ENCODE measurements around the gene ADCY9.
"Not testable (repeated sequence)": the region's sequence is repeated elsewhere in the genome, so short reads cannot be mapped to it uniquely, and the experiment has no call there.

ADCY9 gene

DNA sequence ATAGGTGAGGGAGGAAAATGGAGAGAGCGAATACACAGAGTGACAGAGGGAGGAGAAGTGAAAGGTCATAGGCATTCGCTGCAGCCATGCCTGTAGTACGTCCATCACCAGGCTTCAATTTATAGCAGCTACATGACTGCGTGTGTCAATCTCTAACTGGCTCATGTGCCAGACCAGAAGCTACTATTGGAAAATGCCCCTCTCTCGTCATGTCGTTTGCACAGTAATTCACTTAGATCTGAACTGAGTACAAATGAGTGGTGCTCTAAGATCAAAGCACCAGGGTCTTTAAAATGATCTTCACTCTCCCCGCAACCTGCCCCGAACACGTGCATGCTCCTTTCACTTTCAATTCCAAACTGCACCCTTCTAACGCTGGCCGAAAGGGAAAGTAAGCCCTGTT is 51.3 kb downstream of the ADCY9 start:
- peak; percentile 11 for DNase-seq

DNA sequence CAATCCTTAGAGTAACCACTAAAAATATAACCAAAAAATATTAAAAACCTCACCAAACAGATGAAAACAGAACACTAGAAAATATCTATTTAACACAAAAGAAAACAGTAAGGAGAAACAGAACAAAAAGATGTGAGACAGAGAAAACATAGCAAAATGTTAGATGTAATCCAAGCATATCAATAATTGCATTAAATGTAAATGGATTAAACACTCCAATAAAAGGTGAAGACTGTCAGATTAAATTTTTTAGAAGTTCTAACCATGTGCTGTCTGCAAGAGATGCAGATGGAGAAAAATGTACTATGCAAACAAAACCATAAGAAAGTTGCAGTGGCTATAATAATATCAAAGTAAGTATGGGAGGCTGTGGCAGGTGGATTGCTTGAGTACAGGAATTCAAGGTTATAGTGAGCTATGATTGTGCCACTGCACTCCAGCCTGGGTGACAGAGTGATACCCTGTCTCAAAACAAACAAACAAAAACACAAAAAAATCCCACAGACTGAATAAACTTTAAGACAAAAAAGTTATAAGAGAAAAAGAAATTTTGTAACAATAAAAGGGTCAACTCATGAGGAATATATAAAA is 53.9 kb downstream of the ADCY9 start:
- DNase-seq = no peak

DNA sequence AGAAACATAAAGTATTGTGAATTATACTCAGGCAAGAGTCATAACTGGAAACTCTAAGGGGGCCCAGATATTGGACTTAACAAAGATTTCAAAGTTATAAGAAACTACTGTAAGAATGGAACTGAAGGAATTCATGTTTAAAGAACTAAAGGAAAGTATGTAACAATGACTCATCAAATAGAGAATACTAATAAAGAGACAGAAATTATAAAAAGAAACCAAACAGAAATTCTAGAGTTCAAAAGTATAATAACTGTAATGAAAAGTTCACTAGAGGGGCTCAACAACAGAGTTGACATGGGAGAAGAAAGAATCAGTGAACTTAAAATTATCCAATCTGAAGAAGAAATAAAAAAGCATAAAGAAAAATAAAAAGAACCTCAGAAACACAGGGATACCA is 55.4 kb downstream of the ADCY9 start:
- no peak for DNase-seq

GRCh38 chr16:4060009-4060408 is 56.2 kb downstream of the ADCY9 start:
- DNase-seq = no peak

DNA sequence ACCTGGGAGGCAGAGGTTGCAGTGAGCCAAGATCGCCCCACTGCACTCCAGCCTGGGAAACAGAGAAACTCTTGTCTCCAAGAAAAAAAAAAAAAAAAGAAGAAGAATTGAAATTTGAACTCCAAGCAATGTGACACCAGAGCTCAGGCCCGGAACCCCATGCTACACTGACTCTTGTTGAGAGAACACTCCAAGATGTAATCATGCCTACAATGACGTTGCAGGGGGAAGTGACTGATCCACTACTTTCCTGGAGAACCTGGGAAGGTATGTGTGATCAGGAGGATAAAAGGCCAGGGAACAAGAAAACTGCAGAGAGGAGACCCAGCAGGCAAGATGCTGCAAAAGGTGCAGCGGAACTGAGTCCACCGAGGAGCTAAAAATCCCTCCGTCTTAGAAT is 57.9 kb downstream of the ADCY9 start:
- no peak for DNase-seq

- no peak for DNase-seq
Measured at GRCh38 chr16:4057439-4057877, 58.8 kb downstream of the ADCY9 start.

GRCh38 chr16:4056161-4057105 is 59.8 kb downstream of the ADCY9 start:
- no peak for DNase-seq

GRCh38 chr16:4055748-4056147 is 60.5 kb downstream of the ADCY9 start:
- no peak for DNase-seq

- no peak for DNase-seq
Measured at GRCh38 chr16:4053301-4053845, 62.9 kb downstream of the ADCY9 start.

DNA sequence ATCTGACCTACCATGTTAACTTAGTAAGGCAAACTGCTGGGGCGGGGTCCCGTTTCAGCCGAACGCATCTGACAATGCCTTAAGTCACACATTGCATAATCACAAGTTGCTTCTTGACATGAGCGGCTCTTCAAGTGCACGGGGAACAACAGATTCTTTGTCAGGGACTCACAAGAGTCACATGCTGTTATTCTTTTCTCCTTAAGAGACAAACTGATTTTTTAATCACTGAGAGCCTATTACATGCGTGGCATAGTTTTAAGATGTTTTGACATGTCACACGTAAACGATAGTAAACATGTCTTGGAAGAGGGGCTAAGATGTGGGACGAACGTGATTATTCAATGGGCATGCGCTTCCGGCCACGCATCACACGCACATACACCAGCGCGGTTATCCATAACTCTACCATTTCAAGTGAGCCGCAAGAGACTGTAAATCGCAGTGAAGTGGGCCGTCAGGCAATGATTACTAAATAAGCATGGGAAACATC is 63.4 kb downstream of the ADCY9 start:
- DNase-seq = no peak

DNA sequence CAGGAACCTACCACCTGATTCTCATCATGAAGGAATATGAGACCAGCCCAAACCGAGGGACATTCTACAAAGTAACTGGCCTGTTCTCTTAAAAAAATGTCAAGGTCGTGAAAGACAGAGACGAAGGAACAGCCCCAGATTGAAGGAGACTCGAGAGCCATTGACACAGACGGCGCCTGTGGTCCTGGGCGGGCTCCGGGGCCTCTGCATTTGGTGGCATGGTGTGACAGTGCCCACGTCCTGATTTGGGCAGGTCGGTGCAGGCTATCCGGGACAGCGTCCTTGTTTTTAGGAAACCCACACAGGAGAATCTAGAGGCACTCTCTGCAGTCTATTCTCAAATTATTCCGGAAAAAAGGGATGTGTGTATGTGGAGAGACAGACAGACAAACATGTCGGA is 64.1 kb downstream of the ADCY9 start:
- no peak for DNase-seq

DNA sequence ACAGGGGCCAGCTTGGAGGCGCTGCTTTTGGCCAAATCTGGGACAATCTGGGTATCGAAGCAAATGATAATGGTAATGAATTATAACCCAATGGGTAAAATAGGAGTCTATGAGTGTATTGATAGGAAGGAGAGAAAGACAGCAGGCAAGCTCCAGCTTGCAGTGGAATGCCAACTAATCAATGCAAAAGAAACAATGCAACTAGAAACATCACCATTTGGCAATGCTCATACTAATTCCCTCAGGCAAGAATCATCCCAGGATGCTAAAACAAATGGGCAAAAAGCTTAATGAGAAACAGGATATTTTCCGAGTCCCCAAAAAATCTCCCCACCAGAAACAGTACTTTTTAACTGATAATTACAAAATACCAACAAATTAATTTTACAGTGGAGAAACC is 64.7 kb downstream of the ADCY9 start:
- DNase-seq = no peak

DNA sequence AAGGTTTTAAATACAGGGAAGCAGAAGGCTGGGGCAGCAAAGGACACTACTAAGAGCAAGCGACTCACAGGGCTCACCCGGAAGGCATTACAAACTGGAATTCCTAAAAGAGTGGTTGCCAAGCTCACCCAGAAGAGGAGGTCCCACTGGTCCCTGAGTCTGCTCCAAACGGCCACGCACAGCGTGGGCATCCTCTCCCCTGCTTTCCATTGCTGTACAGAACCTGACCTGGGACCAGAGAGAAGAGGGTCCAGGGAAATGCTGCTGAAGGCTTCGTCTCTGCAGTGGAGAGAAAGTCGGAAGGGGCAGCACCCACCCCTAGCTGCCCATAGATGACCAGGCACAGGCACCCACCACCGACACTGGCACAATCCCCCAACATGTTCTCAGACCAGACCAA is 67.2 kb downstream of the ADCY9 start:
- no peak for DNase-seq

GRCh38 chr16:4048481-4048880 is 67.8 kb downstream of the ADCY9 start:
- no peak for DNase-seq

DNA sequence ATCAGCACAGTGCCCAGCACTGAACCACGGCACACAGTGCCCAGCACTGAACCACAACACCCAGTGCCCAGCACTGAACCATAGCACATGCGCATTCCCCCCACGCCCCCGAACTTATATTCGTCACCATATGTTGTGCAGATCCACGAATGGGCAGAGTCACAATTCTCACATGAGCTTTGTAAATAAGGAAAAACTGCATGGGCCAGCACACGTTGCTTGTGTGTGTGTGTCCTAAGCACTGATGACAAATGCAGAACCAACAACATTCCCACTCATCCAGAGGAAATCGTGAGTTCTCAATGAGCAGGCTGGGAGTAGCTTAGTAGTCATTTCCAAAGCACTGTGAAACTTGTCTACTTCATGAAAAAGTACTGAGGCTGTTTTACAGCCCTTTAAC is 70.0 kb downstream of the ADCY9 start:
- no peak for DNase-seq

DNA sequence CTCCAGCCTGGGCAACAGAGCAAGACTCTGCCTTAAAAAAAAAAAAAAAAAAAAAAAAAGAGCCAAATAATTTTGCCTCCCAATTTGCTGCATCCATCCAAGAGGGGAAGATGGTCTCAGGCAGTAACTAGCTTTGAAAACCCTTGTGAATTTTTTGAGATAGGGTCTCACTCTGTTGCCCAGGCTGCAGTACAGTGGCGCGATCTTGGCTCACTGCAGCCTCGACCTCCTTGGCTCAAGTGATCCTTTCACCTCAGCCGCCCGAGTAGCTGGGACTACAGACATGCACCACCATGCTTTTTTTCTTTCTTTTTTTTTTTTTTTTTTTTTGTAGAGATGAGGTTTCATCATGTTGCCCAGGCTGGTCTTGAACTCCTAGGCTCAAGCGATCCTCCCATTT is 70.7 kb downstream of the ADCY9 start:
- not testable (repeated sequence) for DNase-seq

- no peak for DNase-seq
Measured at GRCh38 chr16:4042581-4042980, 73.7 kb downstream of the ADCY9 start.

GRCh38 chr16:4038448-4038847 is 77.8 kb downstream of the ADCY9 start:
- DNase-seq = no peak

- DNase-seq = not testable (repeated sequence)
Measured at GRCh38 chr16:4036952-4037351, 79.3 kb downstream of the ADCY9 start.

GRCh38 chr16:4034963-4035362 is 81.3 kb downstream of the ADCY9 start:
- DNase-seq = no peak

GRCh38 chr16:4033951-4034350 is 82.3 kb downstream of the ADCY9 start:
- DNase-seq = no peak

DNA sequence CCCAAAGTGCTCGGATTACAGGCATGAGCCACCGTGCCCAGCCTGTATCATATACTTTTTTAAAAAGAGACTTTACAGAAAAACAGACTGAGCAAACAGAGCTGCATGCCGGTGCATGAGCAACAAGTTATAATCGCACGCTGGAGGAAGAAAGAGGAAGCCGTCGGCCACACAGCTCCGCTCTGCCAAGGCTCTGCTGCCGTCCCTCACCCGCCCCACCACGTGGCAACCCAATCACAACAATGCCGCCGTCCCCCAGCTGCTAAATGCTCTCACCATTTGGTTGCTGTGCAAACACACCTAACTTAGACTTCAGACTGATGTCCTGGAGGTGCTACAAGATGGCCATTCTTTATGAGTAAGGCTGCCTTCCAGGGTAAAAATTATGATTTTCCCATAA is 83.5 kb downstream of the ADCY9 start:
- DNase-seq = no peak

DNA sequence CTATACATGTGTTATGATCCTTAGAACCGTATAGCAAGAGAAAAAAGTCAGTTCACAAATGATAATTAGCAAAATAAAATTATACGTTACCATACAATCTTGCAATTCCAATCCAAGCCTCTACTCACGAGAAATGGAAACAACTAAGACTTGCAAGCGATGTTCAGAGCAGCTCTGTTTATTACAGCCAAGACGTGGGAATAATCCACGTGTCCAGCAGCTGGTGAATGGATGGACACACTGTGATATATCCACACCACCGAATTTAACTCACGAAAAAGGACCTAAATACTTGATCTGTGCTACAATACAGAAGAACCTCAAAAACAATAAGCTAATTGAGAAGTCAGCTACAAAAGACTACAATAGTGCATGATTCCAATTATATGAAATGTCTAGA is 88.1 kb downstream of the ADCY9 start:
- no peak for DNase-seq

DNA sequence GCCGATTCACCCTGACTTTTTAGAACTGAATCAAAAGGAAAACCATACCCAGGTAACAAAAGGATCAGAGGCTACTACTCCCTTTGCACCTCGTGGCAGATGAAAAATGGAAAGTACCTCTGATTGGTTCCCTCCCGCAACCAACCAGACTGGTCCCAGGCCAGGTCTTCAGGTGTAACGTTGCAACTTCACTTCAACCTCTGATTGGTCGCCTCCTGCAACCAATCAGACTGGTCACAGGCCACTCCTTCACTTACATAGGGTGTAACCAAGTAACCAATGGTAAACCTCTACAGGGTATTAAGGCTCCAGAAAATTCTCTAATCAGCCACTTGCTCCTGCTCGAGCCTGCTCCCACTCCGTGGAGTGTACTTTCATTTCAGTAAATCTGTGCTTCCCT is 89.4 kb downstream of the ADCY9 start:
- no peak for DNase-seq
